ENCODE data around the gene BET1L.
A peak's percentile ranks its signal among the peaks of the same experiment; 100 is the strongest.

BET1L gene

DNA sequence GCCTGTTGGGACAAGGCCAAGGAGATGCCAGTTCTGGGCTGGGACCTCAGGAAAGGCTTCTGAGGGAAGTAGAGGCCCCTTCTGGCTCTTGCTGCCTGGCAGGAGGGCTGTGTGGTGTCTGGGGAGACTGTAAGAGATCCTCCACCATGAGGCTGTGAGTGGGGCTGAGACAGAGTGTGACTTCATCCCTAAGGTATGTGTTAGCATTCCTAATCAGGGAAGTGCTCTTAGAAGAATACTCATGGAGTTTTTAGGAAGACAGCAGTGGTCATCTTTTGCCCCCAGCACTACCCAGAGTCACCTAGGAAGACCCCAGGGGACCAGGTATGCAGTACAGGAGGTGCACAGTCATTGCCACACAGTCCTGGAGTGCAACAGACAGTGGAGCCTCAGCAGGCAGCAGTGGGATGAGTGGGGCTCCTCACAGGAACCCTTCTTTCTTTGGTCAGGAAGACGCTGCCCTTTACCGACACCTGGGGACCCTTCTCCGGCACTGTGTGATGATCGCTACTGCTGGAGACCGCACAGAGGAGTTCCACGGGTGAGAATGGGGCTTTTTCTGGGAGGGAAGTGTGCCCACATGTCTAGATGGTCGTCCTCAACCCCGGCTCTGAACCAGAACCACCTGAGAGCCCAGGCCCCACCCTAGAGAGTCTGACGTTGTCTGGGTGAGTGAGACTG is 3.1 kb upstream of the BET1L start:
- TF ChIP-seq ZNF274 (IDR thresholded peaks at IDR 0.05; ENCODE audit: low read depth, low read length): no peak
- H3K4me3 ChIP-seq (ENCODE audit: low read length): no peak overlapping the region; the same call in 1 of the 2 replicates

DNA sequence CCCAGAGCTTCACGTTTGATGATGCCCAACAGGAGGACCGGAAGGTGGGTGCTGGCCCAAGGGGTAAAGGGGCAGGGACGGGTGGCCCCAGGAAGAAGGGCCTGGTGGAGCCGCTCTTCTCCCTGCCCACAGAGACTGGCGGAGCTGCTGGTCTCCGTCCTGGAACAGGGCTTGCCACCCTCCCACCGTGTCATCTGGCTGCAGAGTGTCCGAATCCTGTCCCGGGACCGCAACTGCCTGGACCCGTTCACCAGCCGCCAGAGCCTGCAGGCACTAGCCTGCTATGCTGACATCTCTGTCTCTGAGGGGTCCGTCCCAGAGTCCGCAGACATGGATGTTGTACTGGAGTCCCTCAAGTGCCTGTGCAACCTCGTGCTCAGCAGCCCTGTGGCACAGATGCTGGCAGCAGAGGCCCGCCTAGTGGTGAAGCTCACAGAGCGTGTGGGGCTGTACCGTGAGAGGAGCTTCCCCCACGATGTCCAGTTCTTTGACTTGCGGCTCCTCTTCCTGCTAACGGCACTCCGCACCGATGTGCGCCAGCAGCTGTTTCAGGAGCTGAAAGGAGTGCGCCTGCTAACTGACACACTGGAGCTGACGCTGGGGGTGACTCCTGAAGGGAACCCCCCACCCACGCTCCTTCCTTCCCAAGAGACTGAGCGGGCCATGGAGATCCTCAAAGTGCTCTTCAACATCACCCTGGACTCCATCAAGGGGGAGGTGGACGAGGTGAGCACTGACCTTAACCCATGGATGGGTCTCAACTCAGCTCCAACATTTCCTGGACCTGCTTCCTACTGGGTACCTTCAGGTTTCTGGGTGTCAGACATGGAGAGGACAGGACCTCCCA is 2.3 kb upstream of the BET1L start:
- no peak for TF ChIP-seq ZNF274 (IDR thresholded peaks at IDR 0.05; ENCODE audit: low read depth, low read length)
- peak overlapping the region; percentile 83 for H3K4me3 ChIP-seq (ENCODE audit: low read length)

DNA sequence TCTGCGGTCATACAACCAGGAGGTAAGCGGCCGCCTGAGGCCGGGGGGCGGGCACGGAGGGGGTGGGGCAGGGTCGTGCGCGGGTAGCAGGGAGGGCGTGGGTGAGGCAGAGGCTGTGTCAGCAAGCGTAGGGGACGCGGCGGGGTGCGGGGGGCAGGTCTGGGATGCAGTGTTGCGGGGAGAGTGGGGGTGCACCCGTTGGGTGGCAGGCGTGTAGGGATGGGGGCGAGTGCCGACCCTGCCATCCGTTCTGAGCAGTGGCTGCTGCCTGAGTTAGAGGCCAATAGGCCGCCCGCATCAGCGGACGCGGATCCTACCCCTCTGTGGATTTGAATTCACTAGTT is 1.7 kb upstream of the BET1L start:
- H3K4me3 ChIP-seq (ENCODE audit: low read length): peak overlapping the region; percentile 83
- TF ChIP-seq ZNF274 (IDR thresholded peaks at IDR 0.05; ENCODE audit: low read depth, low read length): no peak

DNA sequence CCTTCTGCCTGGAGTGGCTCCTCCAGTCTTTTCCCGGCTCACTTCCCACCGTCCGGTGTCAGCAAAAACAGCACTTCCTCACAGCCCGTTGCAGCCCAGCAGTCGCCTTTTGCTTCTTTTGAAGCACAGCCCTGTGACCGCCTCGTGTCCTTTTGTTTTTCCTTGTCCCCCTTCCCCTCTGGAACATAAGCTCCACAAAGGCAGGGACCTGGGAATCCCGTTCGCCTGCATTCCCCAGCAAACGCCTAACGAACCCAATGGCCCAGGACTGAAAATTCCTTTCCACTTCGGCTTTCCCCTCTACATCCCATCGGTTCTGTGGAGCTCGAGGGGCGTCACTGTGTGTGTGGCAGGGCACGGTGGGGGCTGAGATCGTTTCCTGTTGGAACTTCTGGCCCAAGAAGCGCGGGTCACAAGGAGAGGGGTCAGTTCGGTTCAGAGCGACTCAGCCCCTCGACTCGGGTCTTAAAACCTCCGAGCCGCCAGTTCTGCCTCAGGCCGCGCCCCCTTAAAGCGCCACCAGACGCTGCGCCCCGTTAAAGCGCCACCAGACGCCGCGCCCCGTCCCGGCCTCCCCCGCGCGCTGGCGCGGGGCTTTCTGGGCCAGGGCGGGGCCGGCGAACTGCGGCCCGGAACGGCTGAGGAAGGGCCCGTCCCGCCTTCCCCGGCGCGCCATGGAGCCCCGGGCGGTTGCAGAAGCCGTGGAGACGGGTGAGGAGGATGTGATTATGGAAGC is 1.1 kb upstream of the BET1L start:
- peak overlapping the region; percentile 83 for H3K4me3 ChIP-seq (ENCODE audit: low read length)
- TF ChIP-seq ZNF274 (IDR thresholded peaks at IDR 0.05; ENCODE audit: low read depth, low read length): no peak

DNA sequence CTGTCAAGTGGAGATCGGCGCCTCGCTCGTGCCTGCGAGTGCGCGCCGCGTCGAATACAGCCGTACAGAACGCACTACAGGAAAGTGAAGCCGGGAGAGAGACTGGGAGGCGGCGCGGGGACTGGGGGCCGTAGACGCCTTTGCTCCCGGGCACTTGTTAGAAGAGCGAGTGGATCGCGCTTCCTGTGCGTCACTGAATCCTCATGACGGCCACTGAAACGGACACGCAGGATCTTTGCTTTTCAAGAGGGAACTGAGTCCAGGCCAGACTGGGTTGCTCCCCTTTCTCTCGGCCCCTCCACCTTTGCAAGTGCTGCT is 623 bp upstream of the BET1L start:
- TF ChIP-seq ZNF274 (IDR thresholded peaks at IDR 0.05; ENCODE audit: low read depth, low read length): no peak

DNA sequence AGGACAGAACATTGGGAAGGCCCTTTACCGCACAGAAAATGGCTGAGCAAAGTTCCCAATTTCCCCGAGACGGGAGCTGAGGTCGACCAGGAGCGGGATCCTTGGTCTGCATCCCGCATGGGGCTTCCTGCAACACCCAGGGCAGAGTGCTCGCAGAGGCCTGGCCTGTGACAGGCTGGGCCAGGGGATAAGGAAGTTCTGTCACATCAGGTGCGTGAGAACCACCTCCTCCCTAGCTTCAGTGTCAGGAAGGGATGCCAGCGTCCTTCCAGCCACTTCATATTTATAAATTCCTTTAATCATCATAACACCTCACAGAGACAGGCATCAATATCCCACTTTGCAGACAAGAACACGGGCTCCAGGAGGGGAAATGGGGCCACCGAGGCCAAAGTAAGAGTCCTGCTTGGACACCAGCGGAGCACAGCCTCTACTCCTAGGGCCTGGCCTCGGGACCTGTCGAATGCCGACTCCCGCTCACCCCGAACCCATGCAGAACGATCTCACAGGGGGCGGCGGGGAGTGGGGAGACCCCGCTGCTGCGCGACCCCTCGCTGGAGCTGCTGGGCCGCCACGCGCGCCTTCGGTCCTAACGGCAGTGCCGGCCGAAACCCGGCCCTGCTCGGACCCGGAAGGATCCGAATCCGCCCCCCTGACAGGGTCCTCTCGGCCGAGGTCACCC is 532 bp downstream of the BET1L start:
- no peak for TF ChIP-seq ZNF274 (IDR thresholded peaks at IDR 0.05; ENCODE audit: low read depth, low read length)
- H3K4me3 ChIP-seq (ENCODE audit: low read length): peak overlapping the region; percentile 84

More for the DNA sequence above, 623 bp upstream of the BET1L start:
- H3K4me3 ChIP-seq (ENCODE audit: low read length): peak overlapping the region; percentile 83

DNA sequence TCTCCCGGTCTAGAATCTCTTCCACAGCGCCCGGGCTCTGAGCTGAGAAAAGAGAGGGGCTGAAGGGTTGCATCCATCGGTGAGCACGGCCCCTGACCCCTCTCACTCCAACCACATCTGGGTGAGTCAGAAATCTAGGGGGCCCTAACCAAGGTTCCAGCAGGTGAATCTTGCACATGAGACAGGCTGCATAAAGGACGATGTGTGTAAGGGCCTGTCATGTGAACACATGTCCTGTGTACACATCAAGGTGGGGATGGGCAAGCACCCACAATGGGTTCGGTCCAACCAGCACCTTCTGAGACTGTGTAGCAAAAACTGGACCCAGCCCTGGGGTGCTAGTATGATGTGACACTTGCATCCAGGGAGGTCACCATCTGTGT is 1.2 kb downstream of the BET1L start:
- no peak for TF ChIP-seq ZNF274 (IDR thresholded peaks at IDR 0.05; ENCODE audit: low read depth, low read length)

DNA sequence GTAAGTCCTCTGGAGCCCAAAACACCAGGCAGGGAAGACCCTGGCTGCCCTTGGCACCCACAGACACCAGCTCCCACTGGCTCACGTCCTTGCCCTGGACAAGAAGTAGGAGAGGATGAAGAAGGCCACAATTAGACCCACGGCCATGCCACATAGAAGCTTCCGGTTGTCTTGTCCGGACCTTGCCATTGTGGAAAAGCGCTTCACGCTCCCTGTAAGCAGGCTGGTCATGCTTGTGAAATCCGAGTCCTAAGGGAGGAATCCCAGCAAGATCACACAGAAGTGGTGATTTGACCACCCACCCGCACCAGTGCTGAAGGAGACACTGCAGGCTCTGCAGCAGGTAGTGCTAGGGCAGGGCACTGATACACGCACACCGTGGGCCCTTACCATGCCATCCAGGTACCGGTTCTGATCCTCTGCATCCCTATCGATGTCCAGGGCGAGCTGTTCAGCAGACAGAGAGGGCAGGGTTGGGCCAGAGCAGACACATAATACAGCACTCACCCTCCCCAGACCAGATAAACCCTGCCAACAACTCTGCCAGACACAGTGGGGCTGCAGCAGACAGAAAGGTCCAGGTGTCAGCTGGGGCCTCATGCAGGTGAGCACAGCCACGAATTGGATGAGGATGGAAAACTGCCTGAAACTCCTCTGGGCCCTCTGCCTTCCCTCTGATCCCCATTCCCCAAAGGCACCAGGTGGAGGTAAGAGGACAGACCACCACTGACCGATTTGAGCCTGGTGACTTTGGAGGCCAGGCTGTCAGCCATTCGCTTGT is 1.8 kb downstream of the BET1L start:
- TF ChIP-seq ZNF274 (IDR thresholded peaks at IDR 0.05; ENCODE audit: low read depth, low read length): no peak
- H3K4me3 ChIP-seq (ENCODE audit: low read length): no peak overlapping the region; the same call in 1 of the 2 replicates

More for the DNA sequence above, 1.2 kb downstream of the BET1L start:
- peak overlapping the region; percentile 84 for H3K4me3 ChIP-seq (ENCODE audit: low read length)

DNA sequence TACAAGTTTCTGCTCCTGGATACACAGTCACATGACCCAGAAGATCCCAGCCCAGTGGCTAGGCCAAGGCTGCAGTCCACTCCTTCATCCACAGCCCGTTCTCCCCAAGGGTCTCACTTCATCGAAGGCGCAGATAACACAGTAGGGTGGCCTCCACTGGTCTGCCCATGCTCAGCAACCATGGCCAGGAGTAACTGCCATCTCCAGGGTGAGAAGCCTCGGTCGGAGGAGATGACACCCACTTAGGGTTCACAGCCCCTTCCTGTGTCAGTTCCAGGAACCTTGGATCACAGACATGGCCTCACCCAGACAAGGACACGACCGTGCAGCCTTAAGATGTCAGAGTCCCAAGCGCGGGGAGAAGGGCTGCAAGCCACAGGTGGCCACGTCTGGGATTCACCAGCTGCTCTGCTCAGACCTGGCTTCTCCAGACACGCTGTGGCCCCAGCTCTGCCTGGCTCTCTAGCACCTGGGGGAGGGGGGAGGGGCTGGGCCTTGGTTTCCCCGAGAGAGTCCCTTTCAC is 2.6 kb downstream of the BET1L start:
- no peak for TF ChIP-seq ZNF274 (IDR thresholded peaks at IDR 0.05; ENCODE audit: low read depth, low read length)
- no peak overlapping the region for H3K4me3 ChIP-seq (ENCODE audit: low read length)

DNA sequence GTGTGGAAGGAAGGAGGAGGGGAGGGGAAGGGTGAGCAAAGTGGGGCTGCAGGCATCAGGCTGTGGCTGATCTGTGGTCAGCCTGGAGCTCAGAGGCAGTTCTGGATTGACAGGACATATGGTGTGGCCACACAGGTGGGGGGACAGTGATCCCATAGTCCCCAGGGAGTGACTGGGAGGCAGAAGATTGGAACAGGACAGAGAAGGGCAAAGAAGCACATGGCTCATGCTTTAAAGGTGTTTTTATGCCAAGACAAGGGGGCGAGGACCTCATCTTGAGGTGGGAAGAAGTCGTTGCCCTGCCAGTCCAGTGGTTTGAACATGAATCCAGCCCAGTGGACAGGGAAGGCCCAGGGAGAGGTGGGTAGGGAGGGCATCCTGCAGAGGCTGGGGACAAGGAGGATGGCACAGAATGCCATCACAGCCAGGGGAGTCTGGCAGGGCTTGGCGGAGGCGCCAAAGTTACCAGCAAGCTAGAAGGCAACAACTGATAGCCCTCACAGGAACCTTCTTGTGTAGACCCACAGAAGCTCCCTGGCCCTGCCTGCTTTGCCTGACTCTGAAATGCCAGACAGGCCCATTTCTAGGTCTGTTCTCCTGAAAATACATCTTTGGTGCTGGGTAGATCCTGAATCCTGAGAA is 3.1 kb downstream of the BET1L start:
- no peak for TF ChIP-seq ZNF274 (IDR thresholded peaks at IDR 0.05; ENCODE audit: low read depth, low read length)
- H3K4me3 ChIP-seq (ENCODE audit: low read length): no peak overlapping the region

DNA sequence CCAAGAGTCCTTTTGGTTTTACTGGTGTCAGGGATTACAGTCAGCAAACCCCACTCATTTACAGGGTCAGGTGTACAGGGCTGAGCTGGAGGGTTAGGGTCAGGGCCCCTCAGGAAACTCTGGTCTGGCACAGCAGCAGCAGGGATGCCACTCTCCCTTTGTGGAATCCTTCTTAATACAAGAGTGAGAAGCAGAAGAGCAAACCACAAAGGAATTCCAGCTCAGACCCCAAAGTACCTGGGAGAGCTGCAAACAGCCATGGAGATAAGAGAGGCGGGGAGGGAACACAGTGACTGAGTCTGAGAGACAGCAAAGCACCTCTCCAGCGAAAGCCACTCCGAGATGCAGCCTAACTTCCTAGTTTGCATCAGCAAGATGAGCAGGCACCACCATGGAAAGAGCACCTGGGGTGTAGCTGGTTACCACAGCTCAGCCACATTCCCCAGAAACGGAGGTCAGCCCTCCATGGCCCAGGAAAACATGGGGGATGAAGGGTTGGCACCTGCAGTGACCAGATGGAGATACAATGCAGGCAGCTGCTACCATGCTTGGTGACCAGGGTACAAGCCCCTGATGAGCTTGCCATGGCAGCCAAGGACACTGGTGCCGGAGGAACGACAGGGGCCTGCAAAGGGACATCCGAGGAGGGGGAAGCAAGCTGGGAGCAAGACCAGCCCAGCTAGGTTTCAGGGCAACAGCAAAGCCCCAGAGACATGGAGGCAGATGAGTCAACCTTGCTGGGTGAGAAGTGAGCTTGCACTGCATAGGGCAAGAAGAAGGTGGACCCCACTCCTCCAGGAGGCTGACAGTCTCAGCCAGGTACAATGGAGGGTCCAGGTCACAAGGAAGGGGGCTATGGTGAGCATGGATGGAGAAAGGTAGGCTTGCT is 3.9 kb downstream of the BET1L start:
- no peak overlapping the region for H3K4me3 ChIP-seq (ENCODE audit: low read length)
- TF ChIP-seq ZNF274 (IDR thresholded peaks at IDR 0.05; ENCODE audit: low read depth, low read length): no peak

DNA sequence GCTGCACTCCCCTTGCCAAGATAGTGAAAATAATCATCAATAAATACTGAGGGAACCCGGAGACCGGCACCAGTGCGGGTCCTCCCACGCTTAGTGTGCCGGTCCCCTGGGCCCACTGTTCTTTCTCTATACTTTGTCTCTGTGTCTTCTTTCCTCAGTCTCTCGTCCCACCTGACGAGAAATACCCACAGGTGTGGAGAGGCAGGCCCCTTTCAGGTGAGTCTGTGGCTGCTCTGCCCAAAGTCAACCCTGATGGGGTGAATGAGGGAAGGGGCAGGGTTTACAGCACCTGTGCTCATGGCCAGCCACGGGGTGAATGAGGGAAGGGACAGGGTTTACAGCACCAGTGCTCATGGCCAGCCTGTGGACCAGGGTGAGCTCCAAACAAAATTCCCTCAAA is 4.7 kb downstream of the BET1L start:
- H3K4me3 ChIP-seq (ENCODE audit: low read length): no peak overlapping the region
- no peak for TF ChIP-seq ZNF274 (IDR thresholded peaks at IDR 0.05; ENCODE audit: low read depth, low read length)
